OCI-M2 (cell line): Measurements from ENCODE around the gene GPATCH1.
"Not testable (repeated sequence)": the region's sequence is repeated elsewhere in the genome, so short reads cannot be mapped to it uniquely, and the experiment has no call there.

Experiments
- DNase-seq: peaks from one replicate; lab custom pipeline; 2025; ENCODE audit not compliant: unreplicated experiment; lab: John Stamatoyannopoulos, UW

GPATCH1 gene

GRCh38 chr19:33114312-33114711 is 33.3 kb downstream of the GPATCH1 start:
- DNase-seq: no peak

- DNase-seq: no peak
These were observed 36.5 kb downstream of the GPATCH1 start for GRCh38 chr19:33117501-33117900.

- no peak for DNase-seq
These were observed 37.7 kb downstream of the GPATCH1 start for GRCh38 chr19:33118643-33119042.

- DNase-seq: peak; percentile 92
These were observed 43.5 kb downstream of the GPATCH1 start for GRCh38 chr19:33124207-33125098.

- DNase-seq: no peak
These were observed 45.0 kb downstream of the GPATCH1 start for GRCh38 chr19:33125929-33126388.

DNA sequence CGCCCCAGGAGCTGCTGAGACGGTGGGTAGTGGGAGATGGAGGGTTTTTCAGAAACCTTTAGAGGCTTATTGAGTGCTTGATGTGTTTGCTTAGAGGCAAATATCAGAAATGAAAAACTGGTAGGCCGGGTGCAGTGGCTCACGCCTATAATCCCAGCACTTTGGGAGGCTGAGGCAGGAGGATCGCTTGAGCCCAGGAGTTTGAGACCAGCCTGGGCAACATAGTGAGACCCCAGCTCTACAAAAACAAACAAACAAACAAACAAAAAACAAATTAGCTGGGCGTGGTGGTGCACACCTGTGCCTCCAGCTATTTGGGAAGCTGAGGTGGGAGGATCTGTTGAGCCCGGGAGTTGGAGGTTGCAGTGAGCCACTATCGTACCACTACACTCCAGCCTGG is 45.7 kb downstream of the GPATCH1 start:
- DNase-seq: not testable (repeated sequence)

DNA sequence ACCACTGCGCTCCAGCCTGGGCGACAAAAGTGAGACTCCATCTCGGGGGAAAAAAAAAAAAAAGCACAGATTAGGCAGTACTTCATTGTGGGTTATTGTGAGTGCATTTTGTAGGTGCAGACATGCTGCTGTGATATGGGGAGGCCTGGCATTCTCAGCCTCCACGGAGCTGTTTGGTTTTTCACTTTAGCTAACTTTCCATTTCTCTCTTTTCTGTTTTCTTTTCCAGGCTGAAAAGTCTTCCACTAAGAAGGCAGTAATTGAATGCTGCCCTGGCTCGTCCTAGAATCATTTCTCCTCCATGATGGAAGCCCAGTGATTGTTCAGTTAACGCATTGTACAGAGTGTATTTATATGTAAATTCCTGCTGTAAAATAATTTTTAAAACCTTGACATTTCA is 48.9 kb downstream of the GPATCH1 start:
- DNase-seq: no peak

GRCh38 chr19:33130433-33130832 is 49.5 kb downstream of the GPATCH1 start:
- DNase-seq: no peak

GRCh38 chr19:33132021-33132420 is 51.0 kb downstream of the GPATCH1 start, which contains the start of gene WDR88:
WDR88 (plus strand) TSS chr19:33132114; CDS start chr19:33132170, 56 bp downstream.
- no peak for DNase-seq

DNA sequence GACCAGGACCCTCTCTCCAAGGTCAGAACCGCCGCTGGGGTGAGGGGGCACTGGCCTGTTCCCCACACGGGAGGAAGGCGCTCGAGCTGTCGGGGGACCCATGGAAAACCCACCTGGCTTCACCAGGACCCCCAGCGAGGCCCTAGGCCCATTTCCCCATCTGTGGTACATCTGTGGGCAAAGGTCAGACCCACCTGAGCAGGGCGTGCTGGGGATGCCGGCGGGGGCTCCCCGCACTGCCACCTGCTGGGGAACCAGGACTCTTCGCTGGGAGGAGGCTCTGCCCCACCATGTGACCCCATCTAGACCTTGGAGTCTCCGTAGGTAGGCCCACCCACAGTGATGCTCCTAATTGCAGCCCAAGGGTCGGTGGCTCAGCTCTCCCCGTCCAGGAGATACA is 51.4 kb downstream of the GPATCH1 start:
- no peak for DNase-seq

DNA sequence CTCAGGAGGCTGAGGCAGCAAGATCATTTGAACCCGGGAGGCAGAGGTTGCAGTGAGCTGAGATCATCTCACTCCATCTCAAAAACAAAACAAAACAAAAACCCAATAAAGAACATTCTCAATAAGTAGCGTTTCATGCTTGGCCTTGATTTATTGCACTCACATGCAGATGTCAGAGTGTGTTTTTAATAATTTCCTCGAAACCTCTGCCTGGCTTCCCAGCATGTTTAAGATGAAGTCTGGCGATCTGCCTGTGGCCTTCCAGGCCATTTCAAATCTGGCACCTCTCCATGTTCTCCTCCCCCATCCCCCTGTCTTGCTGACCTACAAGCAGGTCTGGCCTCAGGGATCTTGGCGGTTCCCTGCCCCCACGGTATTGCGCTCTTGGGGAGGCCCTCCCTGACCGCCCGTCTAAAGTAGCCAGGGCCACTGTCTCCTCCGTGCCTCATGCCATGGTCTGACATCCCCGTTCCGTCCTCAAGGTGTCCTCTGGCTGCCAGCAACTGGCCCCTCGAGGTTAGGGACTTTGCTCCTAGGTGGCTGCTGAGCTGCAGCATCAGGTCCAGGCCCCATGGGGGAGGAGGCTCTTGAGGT is 52.6 kb downstream of the GPATCH1 start:
- DNase-seq: no peak

DNA sequence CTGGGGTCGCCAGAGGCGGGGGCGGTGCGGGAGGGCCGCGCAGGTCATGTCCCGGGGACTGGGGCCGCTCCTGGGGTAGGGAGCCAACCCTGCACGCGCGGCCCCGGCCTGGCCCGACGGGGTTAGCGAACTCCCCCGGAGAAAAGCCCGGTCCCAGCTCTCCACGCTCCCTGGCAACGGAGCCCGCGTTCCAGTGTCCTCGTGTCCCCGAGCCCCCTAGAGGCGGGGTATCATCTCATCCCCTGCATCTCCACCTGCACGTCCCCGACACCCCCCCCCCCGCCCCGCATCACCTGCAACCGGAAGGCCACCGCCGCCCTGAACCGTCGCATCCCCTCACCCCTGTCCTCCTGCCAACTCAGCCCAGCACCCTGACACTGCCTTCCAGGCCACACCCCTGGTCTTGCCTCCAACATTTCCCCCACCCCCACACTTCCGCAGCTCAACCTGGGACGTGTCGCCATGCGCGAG is 53.6 kb downstream of the GPATCH1 start:
- DNase-seq: no peak

GRCh38 chr19:33139165-33139564 is 58.2 kb downstream of the GPATCH1 start:
- no peak for DNase-seq

- DNase-seq: peak; percentile 96
These were observed 63.0 kb downstream of the GPATCH1 start for GRCh38 chr19:33143897-33144405.

DNA sequence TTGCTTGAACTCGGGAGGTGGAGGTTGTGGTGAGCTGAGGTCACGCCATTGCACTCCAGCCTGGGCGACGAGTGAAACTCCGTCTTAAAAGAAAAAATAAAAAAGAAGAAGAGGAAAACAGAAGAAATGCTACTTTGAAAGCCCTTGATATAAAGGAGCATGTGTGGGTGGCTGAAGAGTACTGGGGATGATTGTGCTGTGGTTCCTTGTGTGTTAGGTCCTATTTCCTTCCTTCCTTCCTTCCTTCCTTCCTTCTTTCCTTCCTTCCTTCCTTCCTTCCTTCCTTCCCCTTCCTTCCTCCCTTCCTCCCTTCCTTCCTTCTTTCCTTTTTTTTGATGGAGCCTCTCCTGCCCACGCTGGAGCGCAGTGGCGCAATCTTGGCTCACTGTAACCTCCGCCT is 65.2 kb downstream of the GPATCH1 start:
- DNase-seq: no peak

DNA sequence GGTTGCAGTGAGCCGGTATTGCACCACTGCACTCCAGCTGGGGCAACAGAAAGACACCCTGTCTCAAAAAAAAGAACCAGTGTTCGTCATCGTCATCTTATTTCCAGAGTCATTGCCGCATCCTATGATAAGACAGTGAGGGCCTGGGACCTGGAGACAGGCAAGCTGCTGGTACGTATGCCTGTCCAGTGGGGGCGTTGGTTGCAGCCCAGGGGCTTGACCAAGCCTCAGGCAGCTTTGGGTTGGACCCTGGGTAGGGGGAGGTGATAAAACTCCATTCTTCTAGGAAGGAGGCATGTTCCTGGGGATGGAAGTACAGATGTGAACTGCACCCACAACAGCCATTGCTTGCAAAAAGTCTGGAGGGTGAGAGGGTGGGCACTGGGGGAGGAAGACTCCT is 66.6 kb downstream of the GPATCH1 start:
- no peak for DNase-seq

DNA sequence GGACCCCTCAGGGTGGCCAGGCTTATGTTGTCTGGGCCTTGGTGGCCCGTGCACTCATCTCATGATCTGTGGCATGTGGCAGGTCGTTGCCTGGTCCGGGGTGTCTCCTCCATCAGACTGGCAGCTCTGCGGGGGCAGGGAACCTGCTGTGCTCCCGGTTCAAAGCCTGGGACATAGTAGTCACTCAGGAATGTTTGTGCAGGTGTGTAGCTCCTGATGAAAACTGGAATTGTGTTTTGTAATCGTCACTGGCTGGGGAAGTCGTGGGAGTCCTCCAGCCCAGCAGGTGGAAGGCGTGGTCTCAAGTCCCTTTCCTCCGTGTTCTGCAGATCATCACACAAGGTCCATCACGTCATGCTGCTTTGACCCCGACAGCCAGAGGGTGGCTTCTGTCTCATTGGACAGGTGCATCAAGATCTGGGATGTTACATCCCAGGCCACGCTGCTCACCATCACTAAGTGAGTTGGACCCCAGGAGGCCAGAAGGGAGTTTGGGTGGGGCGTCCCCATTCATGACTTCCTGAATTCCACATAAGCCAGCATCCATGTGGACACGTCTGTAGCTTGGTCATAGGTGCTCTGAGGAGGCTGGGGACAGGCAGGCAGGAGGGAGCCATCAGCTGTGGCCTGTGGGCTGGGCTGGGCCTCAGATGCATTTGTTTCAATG is 70.0 kb downstream of the GPATCH1 start:
- DNase-seq: no peak

DNA sequence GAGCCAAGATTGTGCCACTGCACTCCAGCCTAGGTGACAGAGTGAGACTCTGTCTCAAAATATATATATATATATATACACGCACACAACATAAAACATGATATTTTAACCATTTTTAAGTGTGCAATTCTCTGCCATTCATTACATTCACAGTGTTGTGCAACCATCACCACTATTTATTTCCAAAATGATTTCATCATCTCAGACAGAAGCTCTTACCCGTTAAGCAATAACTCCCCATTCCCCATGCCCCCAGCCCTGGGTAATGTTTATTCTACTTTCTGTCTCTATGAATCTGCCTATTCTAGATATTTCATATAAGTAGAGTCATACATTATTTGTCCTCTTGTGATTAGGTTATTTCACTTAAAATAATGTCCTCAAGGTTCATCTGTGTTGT is 71.2 kb downstream of the GPATCH1 start:
- DNase-seq: no peak

DNA sequence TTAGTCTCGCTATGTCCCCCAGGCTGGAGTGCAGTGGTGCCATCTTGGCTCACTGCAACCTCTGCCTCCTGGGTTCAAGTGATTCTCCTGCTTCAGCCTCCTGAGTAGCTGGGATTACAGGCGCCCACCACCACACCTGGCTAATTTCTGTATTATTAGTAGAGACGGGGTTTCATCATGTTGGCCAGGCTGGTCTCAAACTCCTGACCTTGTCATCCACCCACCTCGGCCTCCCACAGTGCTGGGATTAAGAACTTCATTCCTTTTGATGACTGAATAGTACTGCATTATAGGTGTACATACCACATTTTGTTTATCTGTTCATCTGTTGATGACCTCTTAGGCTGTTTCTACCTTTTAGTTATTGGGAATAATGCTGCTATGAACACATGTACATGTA is 71.6 kb downstream of the GPATCH1 start:
- not testable (repeated sequence) for DNase-seq

- DNase-seq: not testable (repeated sequence)
These were observed 73.3 kb downstream of the GPATCH1 start for GRCh38 chr19:33154313-33154712.

DNA sequence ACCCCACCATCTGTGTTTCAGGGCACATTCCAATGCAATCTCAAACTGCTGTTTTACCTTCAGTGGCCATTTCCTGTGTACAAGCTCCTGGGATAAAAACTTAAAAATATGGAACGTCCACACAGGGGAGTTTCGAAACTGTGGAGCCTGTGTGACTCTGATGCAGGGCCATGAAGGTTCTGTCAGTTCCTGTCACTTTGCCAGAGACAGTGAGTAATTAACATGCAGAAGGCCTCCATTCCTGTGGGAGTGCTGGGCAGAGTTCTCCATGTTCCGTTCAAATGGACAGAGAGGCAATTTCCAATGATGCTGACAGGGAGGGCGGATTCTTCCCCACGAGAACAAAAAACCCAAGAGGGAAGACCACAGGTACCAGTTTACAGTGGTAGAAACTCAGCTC is 75.4 kb downstream of the GPATCH1 start:
- no peak for DNase-seq
